HUDEP-2 (cell line): ENCODE data around the gene CCR3.

Experiments
- DNase-seq, 76 experiments: peaks; one replicate each; lab custom pipeline; 2025; ENCODE audit not compliant: unreplicated experiment in 76 of 76; lab: John Stamatoyannopoulos, UW

Gene CCR3

DNA sequence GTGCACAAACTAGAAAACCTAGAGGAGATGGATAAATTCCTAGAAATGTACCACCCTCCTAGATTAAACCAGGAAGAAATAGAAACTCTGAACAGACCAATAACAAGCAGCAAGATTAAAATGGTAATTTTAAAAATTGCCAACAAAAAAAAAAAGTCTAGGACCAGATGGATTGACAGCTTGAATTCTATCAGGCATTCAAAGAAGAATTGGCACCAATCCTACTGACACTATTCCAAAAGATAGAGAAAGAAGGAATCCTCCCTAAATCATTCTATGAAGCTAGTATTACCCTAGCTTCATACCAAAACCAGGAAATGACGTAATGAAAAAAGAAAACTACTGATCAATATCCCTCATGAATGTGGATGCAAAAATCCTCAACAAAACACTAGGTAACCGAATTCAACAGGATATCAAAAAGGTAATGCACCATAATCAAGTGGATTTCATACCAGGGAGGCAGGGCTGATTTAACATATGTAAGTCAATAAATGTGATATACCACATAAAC, 24.0 kb upstream of the CCR3 start:
- no peak for DNase-seq

DNA sequence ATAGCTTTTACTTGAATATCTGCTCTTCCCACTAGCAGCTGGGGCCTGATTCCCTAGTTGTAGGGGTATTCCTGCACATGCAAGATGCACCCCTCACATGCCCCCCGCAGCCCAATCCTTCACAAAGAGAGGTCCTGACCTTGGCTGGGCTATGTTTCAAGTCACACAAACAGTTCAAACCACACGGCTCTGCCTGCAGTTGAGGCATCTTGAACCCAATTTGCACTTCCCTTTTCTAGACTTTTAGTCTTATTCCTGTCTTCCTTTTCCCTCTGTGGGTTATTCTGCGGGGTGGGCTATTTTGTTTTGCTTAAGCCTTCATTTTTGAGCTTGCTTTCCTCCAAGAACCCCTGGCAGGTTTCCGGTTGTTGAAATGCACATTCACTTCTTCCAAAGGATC, 20.9 kb upstream of the CCR3 start:
- no peak for DNase-seq

DNA sequence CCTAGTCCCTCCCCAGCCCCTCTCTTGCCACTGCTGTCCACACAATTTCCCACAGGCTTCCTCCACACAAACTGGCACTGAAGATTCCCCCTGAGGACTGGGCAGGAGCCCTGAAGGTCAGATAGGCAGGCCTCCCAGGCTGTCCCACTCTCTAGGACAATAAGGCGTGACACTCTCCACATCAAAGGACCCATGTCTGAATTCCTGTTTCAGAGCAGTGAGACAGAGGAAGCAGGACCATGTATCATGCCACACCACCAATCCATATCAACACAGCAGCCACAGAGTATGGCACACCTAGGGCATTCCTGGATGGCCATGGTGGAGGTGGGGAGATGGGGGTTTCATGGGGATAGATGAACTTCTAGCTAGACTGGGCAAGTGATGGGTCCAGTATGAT, 20.3 kb upstream of the CCR3 start:
- DNase-seq: no peak

DNA sequence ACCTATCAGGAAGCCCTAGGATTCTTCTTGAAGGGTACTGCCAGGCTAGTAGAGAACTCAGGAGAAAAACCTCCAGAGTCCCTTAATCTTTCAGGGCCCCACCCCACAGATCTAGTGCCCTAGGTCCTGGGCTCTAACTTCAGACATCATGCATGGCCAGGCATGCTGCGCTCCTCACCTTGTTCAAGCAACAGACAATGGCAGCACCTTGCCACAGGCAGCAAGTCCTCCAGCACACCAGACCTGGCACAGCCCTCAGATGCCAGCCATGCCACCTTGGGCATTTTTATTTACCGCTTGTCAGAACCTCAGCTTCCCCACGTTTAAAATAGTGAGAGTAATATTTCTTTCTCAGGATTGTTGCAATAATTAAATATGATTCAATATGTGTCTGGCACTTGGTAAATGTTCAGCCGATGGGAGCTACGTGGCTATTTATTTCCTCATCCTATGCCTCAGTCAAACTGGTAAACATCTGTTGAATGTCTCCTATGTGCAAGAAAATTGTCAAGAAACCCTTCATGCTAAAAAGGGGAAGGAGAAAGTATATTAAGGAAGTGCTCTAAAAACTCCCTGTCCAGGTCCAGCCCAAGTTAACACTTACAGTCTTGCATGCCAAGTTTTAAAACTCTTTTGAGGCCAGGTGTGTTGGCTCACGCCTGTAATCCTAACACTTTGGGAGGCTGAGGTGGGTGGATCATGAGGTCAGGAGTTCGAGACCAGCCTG, 19.7 kb upstream of the CCR3 start:
- no peak for DNase-seq

DNA sequence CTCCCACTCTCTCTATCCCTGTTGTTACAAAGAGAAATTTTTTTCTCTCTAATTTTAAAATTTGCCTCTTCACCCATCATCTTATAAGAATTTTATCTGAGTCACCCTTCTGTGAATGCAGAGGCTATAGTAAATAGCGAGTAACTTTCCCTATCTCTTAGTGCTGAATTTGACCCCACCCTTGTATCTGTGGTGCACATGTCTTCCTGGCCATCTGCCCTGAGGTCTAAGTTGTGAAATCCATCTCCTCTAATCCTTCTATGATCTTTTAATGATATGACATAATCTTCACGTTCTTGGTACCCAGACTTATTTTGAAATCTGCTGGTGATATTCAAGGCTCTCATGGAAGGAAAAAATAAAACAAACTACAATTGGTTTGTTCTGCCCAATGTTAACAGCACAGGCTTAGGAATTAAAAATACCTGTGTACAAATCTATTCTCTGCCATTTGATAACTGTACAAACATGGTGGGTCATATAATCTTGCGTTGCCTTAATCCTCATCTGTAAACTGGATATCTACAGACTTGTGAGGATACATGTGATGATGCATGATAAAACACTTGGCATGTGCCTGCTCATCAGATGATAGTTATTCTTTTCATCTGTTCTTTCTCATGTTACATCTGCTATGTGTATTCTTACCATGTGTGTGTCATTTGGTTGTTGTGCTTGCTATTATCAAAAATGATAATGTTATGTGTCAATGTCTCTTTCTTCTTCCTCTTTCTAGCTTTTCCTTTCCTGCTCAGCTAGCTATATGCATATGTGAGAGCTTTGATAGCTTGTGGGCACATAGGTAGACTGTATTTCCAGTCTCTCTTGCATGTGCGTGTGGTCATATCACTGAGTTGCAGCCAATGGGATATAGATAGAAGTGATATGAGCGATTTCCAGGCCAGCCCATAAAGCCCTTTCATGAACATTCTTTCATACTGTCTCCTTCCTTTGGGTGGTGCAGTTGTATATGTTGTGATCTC, 13.7 kb upstream of the CCR3 start:
- DNase-seq: peak in 67 of 76 experiments; percentile 2 to 83 (median 49)

DNA sequence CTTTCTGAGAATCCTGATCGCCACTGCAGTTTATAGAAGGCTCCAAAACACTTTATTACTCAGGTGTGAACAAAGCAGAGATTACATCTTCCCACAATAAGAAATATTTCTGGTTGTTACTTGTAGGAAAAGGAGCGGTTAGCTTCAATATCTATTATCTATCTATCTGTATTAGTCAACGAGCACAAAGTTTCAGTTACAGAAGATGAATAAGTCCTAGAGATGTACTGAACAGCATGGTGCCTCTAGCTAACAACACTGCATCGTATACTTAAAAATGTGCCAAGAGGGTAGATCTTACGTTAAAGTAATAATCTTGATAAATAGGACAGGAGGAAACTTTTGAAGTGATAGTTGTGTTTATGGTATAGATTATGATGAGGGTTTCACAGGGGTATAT, 10.9 kb upstream of the CCR3 start:
- no peak for DNase-seq

DNA sequence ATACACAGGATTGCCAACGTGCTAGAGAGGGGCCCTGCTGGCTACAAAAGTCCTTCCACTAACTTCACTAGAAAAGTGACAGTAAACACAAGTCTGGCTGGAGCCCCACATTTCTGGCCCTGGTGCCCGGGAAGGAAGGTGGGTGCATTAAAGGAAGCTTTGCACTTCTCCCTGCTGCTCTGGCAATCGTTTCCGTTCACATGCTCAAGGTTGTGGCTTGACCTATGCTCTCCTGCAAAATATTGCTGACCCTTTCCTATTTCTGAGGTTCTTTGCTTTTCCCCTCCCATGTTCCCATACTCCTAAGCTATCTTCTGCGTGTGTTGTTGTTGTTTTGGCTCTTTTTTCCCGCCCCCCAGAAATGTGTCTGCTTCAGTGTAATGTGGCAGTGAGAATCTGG, 9.1 kb upstream of the CCR3 start:
- DNase-seq: no peak

DNA sequence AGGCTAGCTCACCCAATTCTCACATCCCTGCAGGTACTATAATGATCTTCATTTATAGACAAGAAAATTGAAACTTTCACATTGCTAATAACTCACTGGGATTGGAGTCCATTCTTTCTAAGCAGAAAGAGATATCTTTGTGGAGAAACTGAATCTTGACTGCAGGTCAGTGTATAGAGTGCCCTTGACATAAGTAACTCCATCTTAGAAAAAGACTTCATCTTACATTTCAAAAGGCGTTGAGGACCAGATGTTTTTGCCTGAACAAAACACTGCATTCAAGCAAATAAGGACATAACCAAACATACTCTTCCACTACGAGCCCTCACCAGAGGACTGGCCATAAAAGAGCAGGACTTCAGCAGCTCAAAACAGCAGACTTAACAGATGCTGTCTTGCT, 6.8 kb upstream of the CCR3 start:
- DNase-seq: no peak

DNA sequence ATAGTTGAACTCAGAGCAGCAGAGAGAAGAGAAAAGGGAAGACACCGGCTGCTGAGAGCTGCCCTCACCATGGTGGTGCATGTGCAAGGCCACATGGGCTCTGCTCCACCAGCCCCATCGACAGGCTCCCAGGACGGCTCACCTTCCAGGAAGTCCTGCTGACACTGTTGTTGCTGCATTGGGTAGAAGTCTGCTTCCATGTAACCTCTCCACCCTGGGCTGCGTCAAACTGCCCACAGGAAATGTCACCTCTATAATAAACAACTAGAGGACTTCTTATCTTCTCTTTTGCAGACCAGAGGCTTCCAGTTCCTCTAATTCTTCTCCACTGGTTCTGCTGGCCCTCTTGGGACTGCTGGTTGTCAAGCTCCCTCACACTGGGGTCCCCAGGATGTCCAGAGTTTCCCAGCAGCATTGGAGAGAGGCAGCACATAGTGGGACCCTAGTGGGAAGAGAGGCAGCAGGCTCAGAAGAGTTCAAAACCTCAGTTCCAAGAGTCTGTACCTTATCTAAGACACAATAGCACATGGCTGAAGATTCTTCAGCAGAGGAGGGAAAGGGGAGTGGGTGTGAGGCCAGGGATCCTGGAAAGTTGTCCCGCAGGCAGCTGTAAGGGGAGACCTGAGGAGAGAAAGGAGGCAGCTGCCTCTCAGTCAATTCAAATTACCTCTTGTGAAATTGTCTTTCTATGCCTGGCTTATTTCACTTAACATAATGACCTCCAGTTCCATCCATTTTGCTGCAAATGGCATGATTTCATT, 5.8 kb upstream of the CCR3 start:
- no peak for DNase-seq

DNA sequence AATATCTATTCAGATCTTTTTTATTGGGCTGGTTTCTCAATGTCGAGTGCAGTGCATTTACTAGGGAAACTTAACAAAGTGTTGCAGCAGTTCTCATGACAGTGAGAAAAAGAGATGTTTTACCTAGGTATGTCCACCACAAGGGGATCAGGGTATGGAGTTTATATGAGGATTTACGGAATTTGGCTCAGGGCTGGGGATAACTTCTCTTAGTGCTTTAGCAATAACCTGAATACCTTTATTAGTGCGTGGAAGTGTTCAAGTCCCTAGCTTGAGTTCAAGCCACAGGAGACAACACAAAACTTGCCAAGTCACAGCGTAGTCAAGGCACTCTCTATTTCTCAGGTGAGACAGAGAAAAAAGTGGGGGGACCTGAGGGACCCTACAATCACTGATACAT, 3.9 kb upstream of the CCR3 start:
- DNase-seq: no peak

DNA sequence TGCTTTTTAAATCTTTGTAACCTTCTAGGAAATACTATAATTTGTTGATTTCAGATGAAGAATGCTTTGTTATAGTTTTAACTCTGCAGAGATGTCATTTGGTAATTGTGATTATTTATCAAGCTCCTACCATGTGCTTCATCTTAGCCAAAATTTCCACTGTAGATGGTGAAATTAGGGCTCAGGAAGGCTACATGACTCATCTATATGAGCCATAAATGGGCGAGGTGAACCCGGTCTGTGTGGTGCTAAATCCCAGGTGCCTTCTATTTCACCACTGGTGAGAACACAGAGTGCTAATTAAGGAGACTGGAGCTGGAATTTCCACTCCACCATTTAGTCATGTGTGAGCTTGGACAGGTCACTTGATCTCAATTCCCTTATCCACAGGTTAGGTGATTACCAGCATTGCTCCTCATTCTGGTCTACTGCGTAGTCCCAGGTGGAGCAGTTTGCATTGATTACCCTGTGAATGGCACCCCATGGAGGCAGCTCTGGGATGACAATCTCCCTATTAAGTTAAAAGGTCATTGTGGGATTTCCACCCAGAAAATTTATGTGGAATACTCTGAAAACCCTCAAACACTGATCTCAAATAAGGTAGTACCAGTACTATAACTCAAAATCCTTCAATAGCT, 2.8 kb upstream of the CCR3 start:
- no peak for DNase-seq

DNA sequence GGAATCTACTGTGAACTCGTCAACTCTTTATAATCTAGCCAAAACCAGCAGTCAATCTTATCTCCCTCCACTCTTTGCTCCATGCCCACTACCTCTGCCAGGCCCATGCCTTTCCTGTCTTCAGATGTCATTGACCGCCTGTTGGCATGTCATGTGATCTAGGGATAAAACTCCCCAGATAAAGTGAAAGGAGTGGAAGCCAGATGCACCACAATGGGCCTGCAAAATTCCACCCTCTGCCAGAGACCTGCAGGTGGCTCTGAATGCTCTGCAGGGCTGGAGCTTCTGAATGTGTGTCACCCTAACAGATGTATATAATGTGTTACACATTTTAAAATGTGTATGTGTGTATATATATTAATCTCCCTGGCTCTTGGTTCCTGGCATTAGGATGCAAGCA, 2.3 kb upstream of the CCR3 start:
- DNase-seq: no peak

DNA sequence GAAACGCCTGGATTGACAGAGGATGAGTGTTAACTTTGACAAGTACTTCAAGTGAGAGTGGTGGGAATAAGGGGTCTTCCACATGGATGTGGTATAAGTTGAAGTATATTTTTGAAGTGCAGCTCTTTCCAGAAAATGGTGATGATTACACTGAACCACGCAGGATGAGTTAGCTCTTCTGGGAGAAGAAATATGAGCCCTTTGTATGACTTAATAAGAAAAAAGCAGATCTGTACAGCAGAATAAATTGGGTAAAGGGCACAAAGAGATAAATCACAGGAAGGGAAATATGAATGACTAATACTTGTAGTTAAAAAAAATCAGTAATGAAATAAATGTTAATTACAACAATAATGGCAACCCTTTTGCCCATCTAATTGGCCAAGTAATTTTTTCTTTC, 1.3 kb downstream of the CCR3 start:
- DNase-seq: no peak

DNA sequence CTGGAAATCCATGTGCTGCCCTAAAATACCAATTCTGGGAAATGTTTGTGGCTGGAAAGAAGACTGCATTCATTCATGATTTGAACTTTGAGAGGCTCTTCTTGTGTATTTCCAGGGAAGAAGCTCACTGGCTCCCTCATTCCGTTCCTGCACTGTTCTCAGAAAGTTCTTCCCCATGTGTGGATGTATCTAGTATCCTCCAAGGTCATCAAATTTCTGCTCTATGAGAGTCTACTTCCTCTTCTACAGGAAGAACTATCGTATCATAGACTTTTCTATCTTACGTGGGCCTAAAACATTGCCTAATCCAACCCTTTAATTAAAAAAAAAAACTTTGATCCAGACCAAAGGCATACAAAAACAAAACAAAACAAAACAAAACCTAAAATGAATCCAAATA, 2.9 kb downstream of the CCR3 start:
- no peak for DNase-seq

DNA sequence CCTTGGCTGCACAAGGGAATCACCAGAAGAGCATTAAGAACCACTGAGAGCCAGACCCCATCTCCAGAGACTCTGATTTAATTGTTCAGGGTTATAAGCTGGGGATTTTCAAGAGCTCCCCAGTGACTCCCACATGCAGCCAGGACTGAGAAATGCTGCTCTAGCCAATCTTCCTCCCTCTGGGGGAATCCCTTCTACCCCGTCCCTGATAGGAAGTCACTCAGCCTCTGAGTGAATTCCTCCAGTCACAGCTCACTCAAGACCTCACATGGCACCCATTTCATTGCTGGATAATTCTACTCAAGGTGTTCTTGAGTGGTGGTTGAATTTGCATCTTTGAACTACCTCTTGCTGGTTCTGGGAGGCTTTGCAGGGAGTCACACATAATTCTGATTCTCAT, 10.7 kb downstream of the CCR3 start:
- no peak for DNase-seq

DNA sequence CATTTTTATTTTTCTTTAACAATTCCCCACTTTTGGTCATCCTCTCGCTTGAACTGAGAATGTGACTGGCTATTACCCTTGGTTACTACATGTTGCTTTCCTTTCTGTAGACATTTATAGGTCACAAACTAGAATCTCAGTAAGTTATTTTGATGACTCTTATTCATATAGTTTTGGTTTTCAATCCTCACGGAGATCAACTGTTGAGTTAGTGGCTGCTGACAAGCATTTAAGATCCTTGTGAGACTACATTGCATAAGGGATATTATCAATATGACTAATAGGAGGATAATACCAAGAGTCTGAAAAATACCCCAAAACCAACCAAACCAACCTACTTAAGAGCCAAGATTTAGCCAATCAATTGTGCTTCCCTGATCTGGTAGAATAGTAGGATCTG, 16.3 kb downstream of the CCR3 start:
- no peak for DNase-seq

DNA sequence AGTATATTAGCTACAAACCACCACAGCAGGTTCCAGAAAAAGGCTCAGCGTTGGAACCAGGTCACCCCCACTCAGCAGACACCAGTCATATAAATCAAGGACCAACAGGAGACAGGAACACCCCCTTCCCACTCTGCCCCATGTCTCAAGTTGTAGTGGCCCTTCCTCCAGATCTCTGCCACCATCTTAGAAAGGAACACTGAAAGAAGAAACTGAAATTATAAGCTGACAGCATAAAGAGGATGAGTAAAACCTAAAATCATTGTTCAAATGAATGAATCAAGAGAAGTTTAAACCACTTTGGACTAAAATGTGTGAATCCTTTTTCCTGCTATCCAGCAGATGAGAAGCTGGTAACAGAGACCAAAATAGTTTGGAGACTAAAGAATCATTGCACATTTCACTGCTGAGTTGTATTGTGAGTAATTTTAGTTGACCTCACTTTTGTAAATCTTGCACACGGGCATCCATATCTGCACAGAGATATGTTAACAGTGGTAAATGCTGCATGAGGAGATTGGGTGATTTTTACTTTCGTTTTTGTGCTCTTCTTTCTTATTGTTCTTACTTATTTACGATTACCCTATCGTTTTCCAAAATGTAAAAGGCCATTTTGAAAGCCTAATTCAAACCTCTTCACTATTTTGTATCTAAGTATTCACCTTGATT, 19.8 kb downstream of the CCR3 start:
- no peak for DNase-seq

DNA sequence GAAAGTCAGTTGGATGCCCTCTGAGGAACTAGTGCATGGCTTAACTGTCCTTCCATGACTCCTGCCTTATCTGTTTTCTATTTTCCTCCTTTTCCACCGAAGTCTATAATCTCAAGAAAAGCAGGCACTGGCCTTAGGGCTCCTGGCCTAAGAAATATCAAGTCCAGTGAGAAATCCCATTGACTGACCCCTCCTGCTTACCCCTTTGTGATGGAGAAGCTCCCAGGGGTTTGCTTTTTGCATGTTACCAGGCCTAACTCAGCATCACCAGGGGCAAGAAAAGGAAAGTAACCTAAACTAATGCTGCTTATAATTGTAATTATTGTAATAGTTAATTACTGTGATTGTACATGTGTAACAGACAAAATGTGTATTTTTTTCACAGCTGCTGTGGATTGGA, 21.7 kb downstream of the CCR3 start:
- no peak for DNase-seq

DNA sequence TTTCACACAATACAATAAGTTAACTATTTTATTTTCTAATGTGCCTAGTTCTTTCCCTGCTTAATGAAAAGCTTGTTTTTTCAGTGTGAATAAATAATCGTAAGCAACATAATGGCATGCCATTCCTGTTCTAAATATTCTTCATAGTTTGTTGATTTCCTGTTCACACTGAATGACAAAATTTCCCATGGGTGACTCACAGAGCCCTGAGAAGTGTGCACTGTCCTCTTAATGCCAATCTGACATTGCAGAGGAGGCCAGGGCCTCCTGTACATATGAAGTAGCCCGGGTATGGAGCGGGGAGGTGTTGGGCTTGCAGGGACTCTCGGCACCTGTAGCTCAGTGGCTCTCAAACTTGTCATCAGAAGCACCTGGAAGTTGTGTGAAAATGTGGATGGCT, 24.3 kb downstream of the CCR3 start:
- no peak for DNase-seq

DNA sequence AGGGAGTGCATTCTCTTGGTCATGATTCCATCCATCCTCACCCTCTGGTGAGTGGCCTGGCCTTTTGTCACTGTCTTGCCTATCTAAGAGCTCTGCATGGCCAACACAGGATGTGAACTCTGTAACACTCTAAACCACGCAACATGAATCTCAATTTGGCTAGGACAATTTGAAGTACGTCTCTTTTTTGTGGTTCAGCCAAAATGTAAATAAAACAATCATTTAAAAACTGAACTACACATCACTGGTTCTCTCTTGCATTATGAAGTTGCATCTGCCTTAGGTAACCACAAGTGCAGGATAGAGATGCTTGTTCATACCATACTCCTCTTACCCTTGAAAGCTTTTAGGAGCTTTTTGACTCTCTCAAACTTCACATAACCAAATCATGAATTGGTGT, 27.3 kb downstream of the CCR3 start:
- no peak for DNase-seq
